CD14-positive monocyte (primary cell): Measurements from ENCODE around the gene RPTOR. TPM values are rescaled to one million over a fixed set of nuclear protein-coding genes. Genes with fewer than 3 reads are reported as not detected.

Source experiments
- DNase-seq, 3 donors: peaks; one replicate each; pipeline ENCODE4 v3.0.0-alpha.2; 2011 to 2022
- H2AFZ ChIP-seq: 2 replicates; pipeline ENCODE4 v1.6.0; 2012; ENCODE audit warnings: mild to moderate bottlenecking, low read depth, low read length, inconsistent platforms; ENCODE audit not compliant: insufficient read depth, poor library complexity, severe bottlenecking
- H3K27ac ChIP-seq, 2 donors: 1 replicate in 1 of 2; 2 replicates in 1 of 2; pipeline ENCODE4 v1.5.1; 2012 to 2013; ENCODE audit warnings: low read length in 2 of 2, control low read depth in 1 of 2, inconsistent platforms in 1 of 2, low read depth in 1 of 2, mild to moderate bottlenecking in 1 of 2
- H3K27me3 ChIP-seq, 2 donors: one replicate each; pipeline versions ENCODE4 v1.6.0 to v1.6.1; 2011 to 2013; ENCODE audit warnings: low read length in 2 of 2; ENCODE audit not compliant: control insufficient read depth in 2 of 2, insufficient read depth in 2 of 2
- H3K36me3 ChIP-seq, 2 donors: replicated peaks in 1 of 2; 1 replicate in 1 of 2; 2 replicates in 1 of 2; pipeline versions ENCODE4 v1.5.1 to v1.6.1; 2012 to 2013; ENCODE audit warnings: low read length in 2 of 2, control low read depth in 1 of 2, inconsistent platforms in 1 of 2, mild to moderate bottlenecking in 1 of 2; ENCODE audit not compliant: insufficient read depth in 2 of 2, control insufficient read depth in 1 of 2
- H3K4me1 ChIP-seq, 2 donors: 1 replicate in 1 of 2; 2 replicates in 1 of 2; pipeline versions ENCODE4 v1.5.1 to v1.6.1; 2012 to 2013; ENCODE audit warnings: low read length in 2 of 2, control low read depth in 1 of 2, inconsistent platforms in 1 of 2, mild to moderate bottlenecking in 1 of 2, moderate library complexity in 1 of 2; ENCODE audit not compliant: insufficient read depth in 2 of 2, control insufficient read depth in 1 of 2
- H3K4me2 ChIP-seq: replicated peaks from 2 replicates; pipeline ENCODE3; 2012; ENCODE audit warnings: low read length, moderate library complexity, mild to moderate bottlenecking; ENCODE audit not compliant: poor library complexity, severe bottlenecking; ENCODE audit errors: extremely low read depth
- H3K4me3 ChIP-seq, 3 experiments: fragments of 200-600 bp in 1 of 3; sonication (generic) in 1 of 3; replicated peaks in 1 of 3; 1 replicate in 2 of 3; 2 replicates in 1 of 3; pipeline ENCODE4 v1.5.1; 2011 to 2013; ENCODE audit warnings: low read length in 3 of 3, mild to moderate bottlenecking in 3 of 3, control low read depth in 2 of 3, low read depth in 2 of 3, inconsistent platforms in 1 of 3, moderate library complexity in 1 of 3
- H3K79me2 ChIP-seq: 2 replicates; pipeline ENCODE4 v1.6.0; 2012; ENCODE audit warnings: mild to moderate bottlenecking, control low read depth, inconsistent platforms, low read length, moderate library complexity; ENCODE audit not compliant: insufficient read depth
- H3K9ac ChIP-seq: 2 replicates; pipeline ENCODE4 v1.6.0; 2017; ENCODE audit warnings: low read length, mild to moderate bottlenecking; ENCODE audit not compliant: insufficient read depth, poor library complexity, severe bottlenecking
- H3K9me3 ChIP-seq, 2 donors: replicated peaks in 1 of 2; 1 replicate in 1 of 2; 2 replicates in 1 of 2; pipeline versions ENCODE4 v1.5.1 to v1.6.1; 2012 to 2013; ENCODE audit warnings: low read length in 2 of 2, control low read depth in 1 of 2; ENCODE audit not compliant: control insufficient read depth in 1 of 2, insufficient read depth in 1 of 2
- H4K20me1 ChIP-seq: 2 replicates; pipeline ENCODE4 v1.6.0; 2012; ENCODE audit warnings: mild to moderate bottlenecking, low read length, control low read depth, moderate library complexity; ENCODE audit not compliant: insufficient read depth
- H3K27ac Mint-ChIP-seq, 7 donors: one replicate each; pipeline ENCODE4 v1.8.0; 2020; ENCODE audit warnings: mild to moderate bottlenecking in 7 of 7, mixed read lengths in 7 of 7, moderate library complexity in 6 of 7, inconsistent platforms in 2 of 7
- H3K27me3 Mint-ChIP-seq, 3 donors: one replicate each; pipeline ENCODE4 v1.8.0; 2021 to 2022; ENCODE audit warnings: low read depth in 3 of 3, mild to moderate bottlenecking in 3 of 3, mixed read lengths in 3 of 3, moderate library complexity in 3 of 3, inconsistent platforms in 1 of 3
- H3K36me3 Mint-ChIP-seq, 2 donors: one replicate each; pipeline ENCODE4 v1.8.0; 2020; ENCODE audit warnings: mixed read lengths in 2 of 2, inconsistent platforms in 1 of 2, mild to moderate bottlenecking in 1 of 2
- H3K4me1 Mint-ChIP-seq: one replicate; pipeline ENCODE4 v1.8.0; 2020; ENCODE audit warnings: mild to moderate bottlenecking, mixed read lengths
- H3K4me3 Mint-ChIP-seq, 2 donors: one replicate each; pipeline ENCODE4 v1.8.0; 2020; ENCODE audit warnings: mild to moderate bottlenecking in 2 of 2, mixed read lengths in 2 of 2, moderate library complexity in 1 of 2
- H3K9me3 Mint-ChIP-seq, 7 donors: one replicate each; pipeline ENCODE4 v1.8.0; 2020 to 2022; ENCODE audit warnings: mixed read lengths in 7 of 7, mild to moderate bottlenecking in 6 of 7, moderate library complexity in 6 of 7, inconsistent platforms in 2 of 7
- WGBS: methylation state at CpG from one replicate; pipeline ENCODE4 v1.1.5; 2013; ENCODE audit warnings: missing lambda C conversion rate; ENCODE audit not compliant: insufficient coverage; 5-methylcytosine and 5-hydroxymethylcytosine counted together
- intact Hi-C, 2 donors: fragments of 100-400 bp; cut with micrococcal nuclease; formaldehyde crosslinking; loops; one replicate each; pipeline versions ENCODE4 v1.15.0 to v1.15.1; 2023
- polyA plus RNA-seq, 3 donors: library from polyadenylated mRNA; depleted of rRNA in 1 of 3; unstranded in 2 of 3; stranded (reverse) in 1 of 3; fragments of 300-500 nt in 2 of 3; fragments of >200 nt in 1 of 3; fragmentation: Illumina TruSeq in 2 of 3; gene quantifications; 1 replicate in 2 of 3; 2 replicates in 1 of 3; pipeline ENCODE4 v1.2.3, GENCODE V29; 2012 to 2021
- TF ChIP-seq, protein P1 (sequence below): fragments of 200-600 bp; IDR thresholded peaks from one replicate; pipeline ENCODE4 v1.8.0; 2022; ENCODE audit warnings: antibody characterized with exemption, mild to moderate bottlenecking

RPTOR gene
- polyA plus RNA-seq, 3 donors, result 1.1 to 8.7 (median 2.6) TPM

- H3K9me3 ChIP-seq, result no peaks in the 10 kb centered on the region
- H2AFZ ChIP-seq, result no peak overlapping the region
- H3K36me3 Mint-ChIP-seq, result peaks cover 0 to 5% of the 10 kb centered on the region in 2 donors
- no peak overlapping the region for H3K27ac ChIP-seq
- no peaks in the 10 kb centered on the region for H3K27me3 Mint-ChIP-seq
- H4K20me1 ChIP-seq, result peaks cover 60% of the 10 kb centered on the region
- H3K9me3 Mint-ChIP-seq, result peaks cover 0 to 2% (median 0%) of the 10 kb centered on the region in 7 donors
- H3K4me2 ChIP-seq, result no peak overlapping the region
- H3K4me3 Mint-ChIP-seq, result no peak overlapping the region
- H3K4me1 Mint-ChIP-seq, result peaks cover 4% of the 10 kb centered on the region
- H3K9ac ChIP-seq, result no peak overlapping the region
- no peaks in the 10 kb centered on the region for H3K27me3 ChIP-seq
- TF ChIP-seq, protein P1, sequence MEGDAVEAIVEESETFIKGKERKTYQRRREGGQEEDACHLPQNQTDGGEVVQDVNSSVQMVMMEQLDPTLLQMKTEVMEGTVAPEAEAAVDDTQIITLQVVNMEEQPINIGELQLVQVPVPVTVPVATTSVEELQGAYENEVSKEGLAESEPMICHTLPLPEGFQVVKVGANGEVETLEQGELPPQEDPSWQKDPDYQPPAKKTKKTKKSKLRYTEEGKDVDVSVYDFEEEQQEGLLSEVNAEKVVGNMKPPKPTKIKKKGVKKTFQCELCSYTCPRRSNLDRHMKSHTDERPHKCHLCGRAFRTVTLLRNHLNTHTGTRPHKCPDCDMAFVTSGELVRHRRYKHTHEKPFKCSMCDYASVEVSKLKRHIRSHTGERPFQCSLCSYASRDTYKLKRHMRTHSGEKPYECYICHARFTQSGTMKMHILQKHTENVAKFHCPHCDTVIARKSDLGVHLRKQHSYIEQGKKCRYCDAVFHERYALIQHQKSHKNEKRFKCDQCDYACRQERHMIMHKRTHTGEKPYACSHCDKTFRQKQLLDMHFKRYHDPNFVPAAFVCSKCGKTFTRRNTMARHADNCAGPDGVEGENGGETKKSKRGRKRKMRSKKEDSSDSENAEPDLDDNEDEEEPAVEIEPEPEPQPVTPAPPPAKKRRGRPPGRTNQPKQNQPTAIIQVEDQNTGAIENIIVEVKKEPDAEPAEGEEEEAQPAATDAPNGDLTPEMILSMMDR, result no peak
- H3K79me2 ChIP-seq, result peaks cover 43% of the 10 kb centered on the region
- no peaks in the 10 kb centered on the region for H3K4me1 ChIP-seq
- intact Hi-C loops, result no loop called here
- H3K27ac Mint-ChIP-seq, result no peak overlapping the region
- H3K36me3 ChIP-seq, result no peaks in the 10 kb centered on the region
- no peak for DNase-seq
- H3K4me3 ChIP-seq, result no peak overlapping the region
Measured at GRCh38 chr17:80568246-80568645, 23.6 kb downstream of the RPTOR start.

DNA sequence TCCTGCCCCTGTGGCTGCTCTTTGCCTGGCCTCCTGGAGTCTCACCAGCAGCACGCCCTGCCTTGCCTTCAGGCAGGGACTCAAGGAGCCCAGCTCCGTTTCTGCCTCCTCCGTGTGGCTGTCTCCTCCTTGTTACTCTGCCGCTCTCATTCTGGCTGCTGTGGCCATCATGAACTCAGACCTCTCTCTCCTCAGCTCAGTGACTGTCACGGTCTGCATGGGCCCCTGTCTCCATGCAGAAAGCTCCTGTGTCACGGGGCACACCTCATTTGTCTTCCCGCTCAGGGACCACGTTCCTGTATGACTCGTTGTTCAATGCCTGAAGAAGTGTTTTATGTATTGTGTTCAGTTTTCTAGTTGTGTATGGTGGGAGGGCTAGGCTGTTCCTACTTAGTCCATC lies 25.3 kb downstream of the RPTOR start:
- H3K4me3 ChIP-seq, result no peak overlapping the region
- H3K9me3 Mint-ChIP-seq, result peaks cover 0 to 2% (median 0%) of the 10 kb centered on the region in 7 donors
- 96% methylated on average over 9 of the region's 9 CpGs for WGBS
- H3K9me3 ChIP-seq, result no peaks in the 10 kb centered on the region
- peaks cover 4 to 5% of the 10 kb centered on the region in 2 donors for H3K36me3 Mint-ChIP-seq
- no peaks in the 10 kb centered on the region for H3K4me1 ChIP-seq
- H2AFZ ChIP-seq, result no peak overlapping the region
- intact Hi-C loops, result loop anchor here in 1 of 2 donors (10.0 kb wide), 1 partner anchor 325 kb away; no protein-coding TSS in a partner anchor
- H3K4me2 ChIP-seq, result no peak overlapping the region
- peaks cover 60% of the 10 kb centered on the region for H4K20me1 ChIP-seq
- no peak overlapping the region for H3K27ac Mint-ChIP-seq
- TF ChIP-seq, protein P1, result no peak
- no peak overlapping the region for H3K27ac ChIP-seq
- DNase-seq, result no peak
- no peaks in the 10 kb centered on the region for H3K36me3 ChIP-seq
- no peak overlapping the region for H3K9ac ChIP-seq
- peaks cover 31% of the 10 kb centered on the region for H3K79me2 ChIP-seq
- no peaks in the 10 kb centered on the region for H3K27me3 ChIP-seq
- H3K4me3 Mint-ChIP-seq, result no peak overlapping the region
- no peaks in the 10 kb centered on the region for H3K27me3 Mint-ChIP-seq
- H3K4me1 Mint-ChIP-seq, result no peaks in the 10 kb centered on the region
